ENCODE results near the gene NKAIN2.

NKAIN2 gene

GRCh38 chr6:124420116-124420840 lies 616.6 kb downstream of the NKAIN2 start:
- DNase-seq (ENCODE audit: low read depth), result no peak
- no peak for TF ChIP-seq CTCF (IDR thresholded peaks at IDR 0.05; ENCODE audit: low read depth, low read length, missing control alignments)
- no peak overlapping the region for H3K4me3 ChIP-seq (ENCODE audit: low read depth, low read length)

- no peak for DNase-seq (ENCODE audit: low read depth)
- H3K4me3 ChIP-seq (ENCODE audit: low read depth, low read length), result no peak overlapping the region
- no peak for TF ChIP-seq CTCF (IDR thresholded peaks at IDR 0.05; ENCODE audit: low read depth, low read length, missing control alignments)
Observed at GRCh38 chr6:124423621-124424020, 620.0 kb downstream of the NKAIN2 start.

DNA sequence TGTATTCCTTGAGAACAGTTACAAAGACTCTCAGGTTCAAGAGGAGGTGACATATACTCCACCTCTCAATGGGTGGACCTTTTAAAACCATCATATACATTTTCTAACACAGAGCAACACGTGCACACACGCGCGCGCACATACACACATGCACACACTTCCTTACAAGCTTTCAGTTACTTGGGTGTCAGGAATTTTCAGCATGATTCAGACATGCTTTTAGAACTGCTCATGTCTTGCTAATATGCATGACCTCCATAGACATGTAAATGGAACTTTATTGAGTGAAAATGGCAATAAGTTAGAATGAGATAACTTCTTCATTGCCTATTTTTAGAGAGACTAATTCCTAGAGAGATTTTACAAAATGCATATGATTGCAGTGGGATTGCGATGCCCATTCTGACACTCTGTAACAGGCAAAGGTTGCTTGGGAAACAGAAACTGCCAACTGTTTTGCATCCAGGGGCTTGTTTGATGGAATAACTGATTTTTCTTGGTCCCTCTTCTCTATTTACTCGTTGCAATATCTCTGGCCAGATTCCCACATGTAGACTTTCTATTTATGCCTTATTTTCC lies 627.2 kb downstream of the NKAIN2 start:
- TF ChIP-seq CTCF (IDR thresholded peaks at IDR 0.05; ENCODE audit: low read depth, low read length, missing control alignments), result no peak
- H3K4me3 ChIP-seq (ENCODE audit: low read depth, low read length), result no peak overlapping the region
- no peak for DNase-seq (ENCODE audit: low read depth)

DNA sequence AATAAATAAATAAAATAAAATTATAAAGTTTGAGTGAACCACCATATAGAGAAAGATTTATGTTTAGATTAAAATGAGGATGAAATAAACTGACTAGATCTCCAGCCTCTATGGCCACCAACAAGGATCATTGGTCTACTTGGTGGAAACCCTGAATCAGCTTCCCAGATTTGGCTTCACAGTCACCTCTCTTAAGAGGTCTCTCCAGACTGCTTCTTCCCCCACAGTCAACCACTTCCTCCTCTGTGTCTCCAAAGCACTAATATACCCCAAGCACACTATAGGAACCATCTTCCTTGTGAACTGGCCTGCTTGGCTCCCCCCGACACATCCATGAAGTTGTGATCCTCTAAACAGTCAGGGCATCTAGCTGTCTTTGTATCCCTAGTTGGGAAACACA lies 629.0 kb downstream of the NKAIN2 start:
- DNase-seq (ENCODE audit: low read depth), result no peak
- H3K4me3 ChIP-seq (ENCODE audit: low read depth, low read length), result no peak overlapping the region
- TF ChIP-seq CTCF (IDR thresholded peaks at IDR 0.05; ENCODE audit: low read depth, low read length, missing control alignments), result no peak

DNA sequence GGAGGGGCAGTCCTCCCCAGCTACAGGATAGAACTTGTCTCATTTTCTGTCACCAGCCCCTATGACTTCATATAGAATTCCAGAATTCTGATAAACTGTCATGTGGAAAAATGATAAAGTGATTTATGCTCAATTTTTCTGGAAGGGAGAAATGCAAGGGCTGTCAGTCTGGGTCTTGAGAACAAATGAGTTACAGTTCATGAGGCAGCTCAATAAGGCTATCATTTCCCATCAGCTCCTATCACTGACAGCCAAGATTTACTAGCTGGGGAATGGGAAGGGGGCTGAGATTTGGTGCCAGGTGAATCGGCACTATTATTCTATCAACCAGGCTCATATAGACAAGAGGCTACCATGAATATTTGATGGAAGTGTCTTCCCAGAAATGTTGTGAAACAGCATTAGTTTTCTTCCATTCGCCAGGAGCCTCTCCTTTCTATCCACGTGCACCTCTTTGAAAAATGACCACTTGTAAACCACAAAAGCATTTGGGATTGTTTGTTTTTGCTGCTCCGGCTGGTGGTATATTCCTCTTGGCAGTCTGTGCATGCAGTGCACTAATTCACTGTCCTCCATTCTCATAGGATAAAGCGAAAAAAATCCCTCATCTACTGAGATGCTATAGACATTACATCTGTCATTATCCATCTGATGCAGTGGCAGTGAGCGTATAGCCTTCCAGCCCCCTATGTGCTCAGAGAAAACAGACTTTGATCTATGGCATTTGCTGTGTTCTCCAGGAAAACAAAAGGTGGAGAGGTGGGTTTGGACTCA lies 629.9 kb downstream of the NKAIN2 start:
- TF ChIP-seq CTCF (IDR thresholded peaks at IDR 0.05; ENCODE audit: low read depth, low read length, missing control alignments), result no peak
- no peak overlapping the region for H3K4me3 ChIP-seq (ENCODE audit: low read depth, low read length)
- no peak for DNase-seq (ENCODE audit: low read depth)

DNA sequence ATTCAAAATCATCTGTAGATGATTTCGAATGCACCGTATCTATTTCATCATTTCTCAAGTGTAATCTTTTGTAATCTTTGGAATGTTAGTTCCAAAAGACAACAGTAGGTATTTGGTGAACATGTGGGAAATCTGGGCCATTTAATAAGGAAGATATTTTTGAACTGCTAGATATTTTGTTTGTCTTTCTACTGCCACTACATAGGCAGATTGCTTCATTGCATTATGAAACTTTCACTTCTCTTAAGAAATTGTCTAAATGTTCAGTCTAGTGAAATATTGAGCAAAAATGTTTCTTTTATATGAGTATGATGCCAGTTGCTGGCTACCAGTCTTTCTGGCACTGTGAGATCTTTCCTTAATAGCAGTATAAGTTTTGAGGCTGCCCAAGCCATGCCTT lies 630.8 kb downstream of the NKAIN2 start:
- no peak for DNase-seq (ENCODE audit: low read depth)
- no peak for TF ChIP-seq CTCF (IDR thresholded peaks at IDR 0.05; ENCODE audit: low read depth, low read length, missing control alignments)

More for the DNA sequence above, 630.8 kb downstream of the NKAIN2 start:
- no peak overlapping the region for H3K4me3 ChIP-seq (ENCODE audit: low read depth, low read length)
